CD4-positive, alpha-beta T cell treated with Interleukin-4 for 4 hours (primary cell): ENCODE results near the gene CACNA2D1.

Experiments
- DNase-seq: peaks from one replicate; pipeline ENCODE4 v3.0.0-alpha.2; 2020

CACNA2D1 gene

GRCh38 chr7:82270870-82271269, 172.7 kb downstream of the CACNA2D1 start:
- DNase-seq = no peak

DNA sequence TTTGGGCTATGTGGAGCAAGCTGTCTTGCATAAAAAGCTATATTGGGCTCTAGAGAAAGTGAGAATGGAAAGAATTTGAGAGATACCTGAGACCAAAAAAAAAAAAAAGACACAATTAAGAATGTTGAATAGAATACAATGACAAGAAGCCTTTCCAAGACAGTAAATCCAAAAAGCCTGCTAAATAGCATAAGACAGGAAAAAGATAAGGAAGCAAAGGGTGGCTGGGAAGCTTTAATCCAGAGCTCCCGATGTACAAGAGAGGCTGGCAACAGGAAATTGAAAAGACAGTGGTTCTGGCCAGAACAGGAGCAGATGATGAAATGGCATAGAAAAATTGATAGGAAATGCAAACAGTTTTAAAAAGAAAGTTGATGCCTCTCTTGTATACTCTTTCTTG, 174.9 kb downstream of the CACNA2D1 start:
- no peak for DNase-seq

- DNase-seq = no peak
Observed at GRCh38 chr7:82266081-82266480, 177.5 kb downstream of the CACNA2D1 start.

DNA sequence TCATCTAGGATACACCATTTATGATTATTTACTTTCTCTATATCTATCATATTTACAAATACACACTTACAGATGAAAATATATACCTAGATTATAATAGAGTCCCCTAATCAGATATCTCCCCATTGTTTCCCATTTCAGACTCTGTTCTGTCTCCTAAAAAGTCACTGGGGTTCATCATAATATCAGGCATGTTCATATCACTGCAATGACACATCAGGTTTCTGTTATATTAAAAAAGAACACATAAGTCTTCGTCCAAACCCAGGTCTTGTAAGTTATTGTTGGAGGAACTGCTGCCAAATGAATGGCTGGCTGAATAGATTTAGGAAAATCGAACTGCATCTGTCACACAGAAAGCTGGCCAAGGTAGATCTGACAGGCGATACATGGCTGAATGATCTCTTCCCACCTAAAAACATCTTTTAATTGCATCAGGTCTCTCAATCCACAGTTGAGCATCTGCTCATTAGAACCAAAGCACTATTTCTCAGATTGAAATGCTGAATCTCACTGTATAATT, 178.7 kb downstream of the CACNA2D1 start:
- DNase-seq = no peak

- no peak for DNase-seq
Observed at GRCh38 chr7:82263920-82264782, 179.4 kb downstream of the CACNA2D1 start.

DNA sequence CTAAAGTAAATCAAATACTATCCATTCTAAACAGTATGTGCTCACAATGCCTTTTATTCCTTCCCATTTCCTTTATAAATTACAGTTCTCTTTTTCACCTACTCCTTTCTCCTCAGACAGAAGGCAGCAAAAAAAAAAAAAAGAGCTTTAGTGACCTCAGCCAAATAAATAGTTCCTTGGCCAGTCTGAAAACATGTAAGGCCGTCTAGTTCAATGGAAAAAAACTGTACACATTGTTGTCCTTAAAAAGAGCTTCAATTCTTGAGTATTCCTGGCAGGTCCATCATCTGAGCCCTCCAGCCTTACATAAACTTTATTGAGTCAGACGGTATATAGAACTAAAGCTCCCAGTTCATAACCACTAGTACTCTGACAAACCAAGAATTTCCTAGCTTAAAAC, 185.4 kb downstream of the CACNA2D1 start:
- DNase-seq = no peak

DNA sequence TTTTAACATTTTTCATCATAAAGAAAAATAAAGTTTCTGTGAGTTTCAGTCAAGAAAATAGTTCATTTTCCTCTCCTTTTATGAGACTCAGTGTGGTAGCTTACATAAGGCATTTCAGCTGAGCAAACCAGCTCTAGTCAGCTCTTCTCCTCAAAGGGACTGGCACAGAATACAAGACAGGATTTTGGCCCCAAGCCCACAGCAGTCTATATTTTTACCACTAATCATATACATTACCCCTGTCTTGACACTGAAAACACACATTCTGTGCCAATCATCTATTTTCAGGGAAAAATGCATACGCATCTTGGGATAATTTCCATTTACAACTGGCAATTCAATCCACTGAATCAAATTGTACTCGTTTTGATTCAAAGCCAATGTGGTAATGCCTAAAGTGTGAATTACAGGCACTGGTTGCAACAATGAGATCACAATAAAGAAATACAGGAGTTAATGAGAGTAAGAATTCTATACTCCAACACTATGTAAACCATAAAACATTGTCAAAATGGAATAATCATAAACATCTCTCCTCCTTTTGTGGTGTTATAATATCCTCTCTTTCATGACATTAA, 186.4 kb downstream of the CACNA2D1 start:
- no peak for DNase-seq

GRCh38 chr7:82255706-82256105, 187.9 kb downstream of the CACNA2D1 start:
- no peak for DNase-seq

- DNase-seq = no peak
Observed at GRCh38 chr7:82250598-82250997, 193.0 kb downstream of the CACNA2D1 start.

- DNase-seq = no peak
Observed at GRCh38 chr7:82249979-82250378, 193.6 kb downstream of the CACNA2D1 start.

GRCh38 chr7:82247814-82248433, 195.7 kb downstream of the CACNA2D1 start:
- no peak for DNase-seq

GRCh38 chr7:82244947-82245517, 198.5 kb downstream of the CACNA2D1 start:
- DNase-seq = no peak

GRCh38 chr7:82241356-82241755, 202.2 kb downstream of the CACNA2D1 start:
- no peak for DNase-seq

DNA sequence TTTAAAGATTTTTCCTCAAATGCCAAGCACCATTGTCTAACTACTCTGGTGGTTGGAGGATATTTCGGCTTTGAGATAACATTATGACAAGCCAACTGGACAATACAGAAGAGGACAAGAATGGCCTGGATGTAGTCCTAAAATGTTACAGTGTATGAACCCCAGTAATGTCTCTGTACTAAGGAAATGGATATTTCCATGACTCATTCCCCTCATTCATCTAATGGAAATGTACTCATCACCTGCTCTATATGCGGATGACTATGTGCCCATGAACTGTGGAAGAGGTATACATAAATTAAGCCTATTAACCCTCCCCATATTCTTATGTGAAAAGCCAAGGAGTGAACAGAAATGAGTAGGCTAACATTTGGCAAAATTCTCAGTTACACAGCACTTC, 207.9 kb downstream of the CACNA2D1 start:
- DNase-seq = no peak

DNA sequence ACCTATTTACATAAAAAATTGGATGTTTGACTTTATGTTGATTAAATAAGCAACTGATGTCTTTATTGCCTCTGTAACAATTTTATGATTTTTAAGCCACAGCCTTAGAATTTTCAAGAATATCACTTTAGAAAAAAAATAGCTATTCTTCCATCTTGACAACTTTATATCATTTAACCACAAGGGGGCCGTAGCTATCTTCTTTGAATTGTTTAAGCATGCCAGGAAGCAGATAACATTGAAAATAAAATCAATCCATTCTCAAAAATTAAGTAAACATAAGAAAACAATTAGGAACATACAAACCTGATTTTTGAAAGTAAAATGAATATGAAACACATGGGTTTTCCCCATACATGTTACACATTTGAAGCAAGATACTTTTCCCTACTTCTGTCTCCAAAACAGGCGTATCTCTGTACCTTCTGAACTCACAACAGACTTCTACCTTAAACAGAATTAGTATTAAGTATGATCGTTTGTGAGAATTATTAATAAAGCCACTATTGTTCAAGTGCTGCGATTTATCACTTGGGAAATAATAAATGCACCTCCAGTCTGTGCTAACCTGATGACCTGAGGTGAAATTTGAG, 209.0 kb downstream of the CACNA2D1 start:
- DNase-seq = no peak

- DNase-seq = no peak
Observed at GRCh38 chr7:82230811-82231581, 212.6 kb downstream of the CACNA2D1 start.

DNA sequence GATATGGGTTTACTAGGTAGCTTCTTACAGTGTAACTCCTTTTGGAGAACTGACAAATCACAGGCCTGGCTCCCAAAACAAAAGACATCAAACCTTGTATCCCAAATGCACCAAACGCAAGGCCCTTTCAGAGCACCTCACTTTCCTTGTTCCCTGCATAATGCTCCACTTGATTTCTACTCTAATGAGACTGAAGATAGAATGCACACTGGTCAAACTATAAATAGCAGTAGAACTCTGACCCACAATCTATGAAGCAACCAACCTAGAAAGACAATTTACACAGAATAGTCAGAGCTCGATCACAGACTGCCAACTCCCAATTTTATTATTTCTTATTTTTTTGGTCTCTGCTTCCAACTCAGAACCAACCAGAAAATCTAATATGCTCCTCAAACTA, 214.4 kb downstream of the CACNA2D1 start:
- no peak for DNase-seq

- DNase-seq = no peak
Observed at GRCh38 chr7:82226191-82226590, 217.4 kb downstream of the CACNA2D1 start.

DNA sequence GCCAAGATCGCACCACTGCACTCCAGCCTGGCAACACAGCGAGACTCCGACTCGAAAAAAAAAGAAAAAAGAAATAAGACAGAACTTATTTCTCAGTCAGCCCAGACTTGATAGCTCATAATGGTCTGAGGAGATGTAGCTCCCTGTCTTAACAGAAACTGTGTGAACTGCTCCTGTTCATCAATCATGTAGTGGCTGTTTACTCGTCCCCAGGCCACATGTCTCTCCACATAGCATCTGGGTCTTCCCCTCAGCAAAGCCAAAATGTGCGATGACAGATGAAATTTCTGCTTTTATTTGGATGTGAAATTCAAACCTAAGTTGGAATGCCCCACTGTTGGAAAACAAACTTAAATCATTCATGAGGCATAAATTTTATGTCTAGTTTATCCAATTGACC, 219.0 kb downstream of the CACNA2D1 start:
- DNase-seq = no peak

- no peak for DNase-seq
Observed at GRCh38 chr7:82223580-82223979, 220.0 kb downstream of the CACNA2D1 start.

DNA sequence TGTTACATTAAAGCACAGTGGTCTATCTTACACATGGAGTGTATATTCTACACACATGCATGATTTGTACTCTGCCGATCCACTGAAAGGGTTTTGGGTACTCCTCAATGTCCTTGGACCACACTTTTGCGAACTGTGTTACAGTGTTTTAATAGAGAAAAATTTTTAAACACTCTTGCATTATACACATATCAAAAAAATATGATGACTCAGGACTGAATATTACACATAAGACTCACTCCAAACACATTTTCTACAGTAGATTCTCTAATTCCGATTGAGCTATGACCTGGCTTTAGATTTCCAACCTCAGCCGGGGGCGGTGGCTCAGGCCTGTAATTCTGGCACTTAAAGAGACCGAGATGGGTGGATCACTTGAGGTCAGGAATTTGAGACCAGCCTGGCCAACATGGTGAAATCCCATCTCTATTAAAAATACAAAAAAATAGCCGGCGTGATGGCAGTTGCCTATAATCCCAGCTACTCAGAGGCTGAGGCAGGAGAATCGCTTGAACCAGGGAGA, 222.4 kb downstream of the CACNA2D1 start:
- no peak for DNase-seq

DNA sequence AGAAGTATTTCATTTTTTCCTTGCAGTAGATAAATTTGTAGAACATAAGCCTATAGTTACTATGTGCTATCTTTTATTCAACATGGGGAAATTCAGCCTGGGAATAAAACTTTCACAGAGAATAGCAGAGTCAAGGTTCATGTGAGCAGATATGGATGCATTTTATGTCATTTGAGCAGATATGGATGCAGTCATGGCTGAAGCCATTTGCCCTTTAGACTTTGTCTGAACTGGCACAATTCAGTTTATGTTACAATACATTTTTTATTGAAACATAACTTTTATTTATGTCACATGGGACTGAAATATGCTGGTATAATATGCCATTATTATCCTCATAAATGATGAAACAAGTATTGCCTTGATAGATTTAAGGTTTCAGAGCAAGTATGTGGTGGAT, 231.1 kb downstream of the CACNA2D1 start:
- no peak for DNase-seq
